GM18951 (cell line): ENCODE results near the gene TLCD3B.
A peak's percentile ranks its signal among the peaks of the same experiment; 100 is the strongest.

Source experiments
- POLR2A ChIP-seq: IDR thresholded peaks from 4 replicates; pipeline ENCODE4 v1.6.1; 2011; ENCODE audit warnings: mild to moderate bottlenecking; ENCODE audit not compliant: insufficient read length, insufficient read depth; ENCODE audit errors: extremely low read depth
- in situ Hi-C: fragments of 300-500 bp; cut with MboI; formaldehyde crosslinking; loops from one replicate; pipeline ENCODE4 v1.12.0; 2022; ENCODE audit warnings: low sequenced_read_pairs, mixed read lengths, inconsistent platforms; ENCODE audit not compliant: unreplicated experiment

TLCD3B gene

DNA sequence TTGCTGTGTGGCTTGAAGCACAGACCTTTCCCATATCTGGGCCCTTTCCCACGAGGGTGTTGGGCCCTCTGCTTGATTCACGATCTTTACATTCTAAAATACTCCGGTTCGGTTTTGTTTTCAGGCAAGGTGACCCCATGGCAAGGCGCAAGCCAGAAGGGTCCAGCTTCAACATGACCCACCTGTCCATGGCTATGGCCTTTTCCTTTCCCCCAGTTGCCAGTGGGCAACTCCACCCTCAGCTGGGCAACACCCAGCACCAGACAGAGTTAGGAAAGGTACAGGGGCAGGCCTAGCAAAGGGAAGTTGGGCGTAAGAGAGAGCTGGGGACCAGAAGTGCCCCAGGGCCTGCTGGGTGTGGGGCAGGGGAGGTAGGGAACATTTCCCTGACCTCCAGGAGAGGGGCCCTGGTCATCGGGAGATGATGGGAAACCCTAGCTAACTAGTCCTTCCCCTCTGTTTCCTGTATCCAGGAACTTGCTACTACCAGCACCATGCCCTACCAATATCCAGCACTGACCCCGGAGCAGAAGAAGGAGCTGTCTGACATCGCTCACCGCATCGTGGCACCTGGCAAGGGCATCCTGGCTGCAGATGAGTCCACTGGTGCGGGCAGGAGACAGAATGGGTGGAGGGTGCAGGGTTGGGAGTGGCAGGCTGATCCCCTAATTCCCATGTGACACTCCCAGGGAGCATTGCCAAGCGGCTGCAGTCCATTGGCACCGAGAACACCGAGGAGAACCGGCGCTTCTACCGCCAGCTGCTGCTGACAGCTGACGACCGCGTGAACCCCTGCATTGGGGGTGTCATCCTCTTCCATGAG lies 35.9 kb upstream of the TLCD3B start:
- in situ Hi-C loops, result no loop called here
- TF ChIP-seq POLR2A, result no peak

DNA sequence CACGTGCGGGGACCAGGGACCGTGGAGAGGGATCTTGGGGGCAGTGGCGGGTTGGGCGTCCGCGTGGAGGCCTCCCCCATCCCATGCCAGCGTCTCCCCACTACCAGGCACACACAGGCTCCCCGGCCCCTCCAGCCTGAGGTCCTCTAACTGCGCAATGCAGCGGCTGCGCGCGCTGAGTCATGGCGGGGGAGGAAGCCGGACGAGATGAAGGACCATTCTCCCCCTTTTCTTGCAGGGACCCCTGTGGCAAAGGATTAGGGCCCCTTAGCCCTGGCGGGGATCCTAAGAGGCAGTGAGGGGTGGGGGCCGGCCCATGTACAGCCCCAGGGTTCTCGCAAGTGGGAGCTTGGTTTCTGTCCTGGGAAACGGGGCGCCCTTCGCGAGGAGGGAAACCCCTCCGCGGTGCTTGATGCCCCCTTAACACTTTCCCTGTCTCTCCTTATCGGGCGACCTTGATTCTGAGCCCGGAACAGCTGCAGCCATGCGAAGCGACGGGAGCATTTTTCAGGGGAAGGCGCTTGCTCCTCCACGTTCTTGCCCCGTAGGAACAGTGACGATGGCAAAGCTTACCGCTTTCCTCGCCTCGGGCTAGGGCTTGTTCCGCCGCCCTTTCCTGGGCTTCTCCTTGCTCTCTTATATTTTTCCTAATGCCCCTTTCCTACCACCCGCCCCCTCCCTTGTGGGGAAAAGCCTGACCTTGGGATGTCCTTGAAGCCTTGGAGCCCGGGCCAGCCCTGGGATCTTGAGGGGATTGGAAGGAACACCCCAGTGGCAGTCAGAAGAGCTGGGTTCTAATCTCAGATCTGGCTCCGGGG lies 35.1 kb upstream of the TLCD3B start:
- in situ Hi-C loops, result no loop called here
- TF ChIP-seq POLR2A, result no peak

DNA sequence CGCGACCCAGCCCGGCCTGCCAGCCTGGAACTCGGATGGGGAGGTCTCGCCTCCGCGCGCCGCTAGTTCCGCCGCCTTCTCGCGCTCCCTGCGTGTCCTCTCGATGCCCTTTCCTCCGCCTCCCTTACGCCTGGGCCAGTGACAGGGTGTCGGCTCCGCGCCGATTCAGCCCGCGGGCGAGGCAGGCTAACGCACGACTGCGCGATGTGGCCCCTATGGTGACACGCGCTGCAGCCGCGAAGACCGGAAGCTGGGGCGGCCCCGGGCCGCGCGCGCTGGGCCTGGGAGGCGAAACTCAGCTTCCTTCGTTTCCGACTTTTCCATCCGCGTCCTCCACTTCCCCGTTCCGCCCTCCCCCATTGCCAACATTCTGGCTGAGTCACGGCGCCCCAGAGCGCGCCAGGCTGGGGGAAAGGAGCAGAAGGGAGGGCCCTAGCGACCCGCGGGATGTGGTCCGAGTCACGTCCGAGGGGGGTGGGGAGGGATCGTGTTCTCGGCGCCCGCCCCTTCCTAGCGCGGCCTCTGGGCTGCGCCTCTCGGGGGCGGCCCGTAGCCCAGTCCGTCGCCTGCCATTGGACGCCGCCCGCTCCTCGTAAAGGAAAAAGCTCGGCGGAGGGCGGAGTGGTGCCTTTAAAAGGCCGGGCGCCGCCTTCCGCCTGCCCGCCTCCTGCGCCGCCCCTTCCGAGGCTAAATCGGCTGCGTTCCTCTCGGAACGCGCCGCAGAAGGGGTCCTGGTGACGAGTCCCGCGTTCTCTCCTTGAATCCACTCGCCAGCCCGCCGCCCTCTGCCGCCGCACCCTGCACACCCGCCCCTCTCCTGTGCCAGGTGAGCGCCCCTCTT lies 34.3 kb upstream of the TLCD3B start, which contains the start of gene ALDOA:
ALDOA (plus strand) TSS at position 659 of the 841 bp plus-strand sequence. CDS start 1,138 bp downstream, outside the sequence.
- peak; percentile 86 for TF ChIP-seq POLR2A
- in situ Hi-C loops, result no loop called here

DNA sequence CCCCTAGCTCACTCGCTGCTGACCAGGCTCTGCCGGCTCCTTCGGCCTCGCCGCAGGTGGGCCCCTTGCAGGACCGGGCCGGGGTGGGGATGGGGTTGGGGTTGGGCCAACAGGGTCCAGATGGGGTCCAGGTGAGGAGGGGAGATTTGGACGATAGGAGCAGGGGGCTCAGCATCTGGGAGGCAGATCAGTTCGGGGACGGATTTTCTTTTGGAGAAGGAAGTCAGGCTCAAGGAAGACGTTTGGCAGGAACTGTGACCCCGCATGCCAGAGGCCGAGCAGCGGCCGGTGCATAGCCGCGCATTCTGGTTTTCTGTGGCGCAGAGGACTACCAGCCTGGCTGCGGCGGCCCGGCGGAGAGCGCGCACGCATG lies 33.6 kb upstream of the TLCD3B start:
- TF ChIP-seq POLR2A, result no peak
- in situ Hi-C loops, result no loop called here

DNA sequence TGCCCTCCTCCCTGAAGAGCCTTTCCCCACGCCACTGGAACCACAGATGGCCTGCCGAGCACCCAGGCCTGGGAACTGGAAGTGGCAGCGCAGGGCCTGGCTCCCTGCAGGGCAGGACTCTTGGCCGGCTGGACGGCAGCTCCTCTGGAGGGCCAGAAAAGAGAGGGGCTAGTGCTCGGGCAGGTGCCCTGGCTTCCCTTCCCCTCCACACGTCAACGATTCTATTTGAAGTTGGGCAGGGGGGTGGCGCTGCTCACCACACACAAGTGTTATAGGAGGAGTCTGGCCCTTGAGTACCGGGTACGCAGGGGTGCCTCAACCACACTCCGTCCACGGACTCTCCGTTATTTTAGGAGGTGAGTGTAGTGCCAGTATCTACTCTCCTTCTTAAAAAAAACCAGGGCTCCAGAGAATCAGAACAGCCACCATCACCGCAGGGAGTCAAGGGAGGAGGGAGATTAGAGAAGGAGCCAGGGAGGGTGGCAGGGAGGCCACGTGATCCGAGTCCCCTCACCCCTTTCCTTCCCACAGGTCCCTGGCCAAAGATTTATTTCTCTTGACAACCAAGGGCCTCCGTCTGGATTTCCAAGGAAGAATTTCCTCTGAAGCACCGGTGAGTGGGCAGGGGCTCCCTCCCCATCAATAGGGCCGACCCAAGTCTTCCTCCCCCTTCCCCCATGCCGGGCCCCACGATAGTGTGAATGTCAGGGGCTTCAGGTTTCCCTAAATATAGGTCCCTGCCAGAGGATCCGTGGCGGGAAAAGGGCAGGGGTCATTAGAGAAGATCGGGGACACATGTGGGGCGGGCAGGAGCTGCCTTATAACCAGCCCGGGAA lies 33.0 kb upstream of the TLCD3B start:
- TF ChIP-seq POLR2A, result peak; percentile 73
- in situ Hi-C loops, result no loop called here

DNA sequence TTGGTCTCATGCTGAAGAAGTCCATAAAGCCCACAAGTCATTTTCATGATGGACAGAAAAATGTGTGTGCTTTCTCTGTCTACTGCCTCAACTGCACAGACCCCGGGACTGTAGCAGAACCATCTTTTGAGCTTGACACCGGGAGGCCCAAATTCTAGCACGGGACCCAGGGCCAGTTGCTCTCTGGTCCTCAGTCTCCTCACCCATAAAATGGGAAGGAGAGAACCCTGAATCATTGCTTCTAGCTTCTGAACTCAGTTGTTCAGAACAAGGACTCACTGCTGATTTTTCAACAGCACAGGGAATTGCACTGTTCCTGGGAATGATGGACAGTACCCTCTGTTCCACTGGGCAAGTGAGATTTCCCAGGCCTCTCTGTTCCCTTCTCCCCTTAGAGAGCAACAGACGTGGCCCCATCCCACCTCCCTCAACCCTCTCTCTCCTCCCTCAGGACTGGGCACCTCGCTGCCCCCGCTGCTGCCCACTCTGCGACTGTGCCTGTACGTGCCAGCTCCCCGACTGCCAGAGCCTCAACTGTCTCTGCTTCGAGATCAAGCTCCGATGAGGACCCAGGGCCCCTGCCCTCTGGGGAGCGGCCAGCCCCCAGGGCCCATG lies 32.3 kb upstream of the TLCD3B start:
- in situ Hi-C loops, result no loop called here
- no peak for TF ChIP-seq POLR2A

GRCh38 chr16:30060836-30061554 lies 29.9 kb upstream of the TLCD3B start:
- in situ Hi-C loops, result no loop called here

GRCh38 chr16:30060346-30060745 lies 29.3 kb upstream of the TLCD3B start:
- TF ChIP-seq POLR2A, result no peak
- in situ Hi-C loops, result no loop called here

More at GRCh38 chr16:30060836-30061554, 29.9 kb upstream of the TLCD3B start:
- TF ChIP-seq POLR2A, result no peak

DNA sequence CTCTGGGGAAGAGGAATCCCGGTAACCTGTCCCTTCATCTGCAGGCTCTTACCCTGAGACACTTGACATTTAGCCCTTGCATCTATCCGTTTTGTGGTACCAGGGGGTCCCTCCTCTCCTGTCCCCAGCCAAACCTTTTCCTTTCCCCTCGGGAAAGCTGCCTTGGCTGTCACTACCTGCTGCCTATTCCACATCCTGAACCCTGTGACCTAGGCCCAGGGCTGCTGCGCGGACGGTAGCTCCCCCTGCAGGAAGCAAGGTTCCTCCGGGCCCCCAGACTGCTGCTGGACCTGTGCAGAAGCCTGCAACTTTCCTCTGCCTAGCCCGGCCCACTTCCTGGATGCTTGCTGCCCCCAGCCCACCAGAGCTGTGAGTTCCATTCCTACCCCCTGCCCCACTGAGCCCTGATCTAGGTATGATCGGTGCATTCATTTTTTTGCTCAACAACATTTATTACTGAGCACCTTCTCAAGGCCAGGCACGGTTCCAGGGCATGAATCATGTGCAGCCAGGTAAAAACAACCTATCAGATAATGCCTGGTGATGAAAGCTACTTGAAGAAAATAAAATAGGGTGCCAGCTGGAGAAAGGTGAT lies 24.0 kb upstream of the TLCD3B start:
- no peak for TF ChIP-seq POLR2A
- in situ Hi-C loops, result no loop called here

DNA sequence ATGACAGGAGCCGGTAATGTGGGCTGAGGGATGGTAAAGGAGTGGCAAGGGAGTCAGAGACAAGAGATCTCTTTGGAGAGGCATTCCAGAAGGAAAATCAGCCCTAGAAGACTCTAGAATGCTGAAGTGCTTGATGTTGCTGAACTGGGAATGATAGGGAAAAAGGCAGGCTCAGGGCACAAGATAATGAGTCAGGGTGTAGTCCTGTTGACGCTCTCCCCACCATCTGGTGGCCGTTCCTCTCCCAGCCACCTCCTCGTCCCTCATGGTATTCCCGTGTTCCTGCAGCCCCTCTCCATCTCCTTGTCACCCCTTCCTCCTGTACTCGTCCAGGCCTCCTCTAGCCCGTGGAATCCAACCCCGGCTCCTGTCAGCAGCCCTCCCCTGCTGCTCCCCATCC lies 23.4 kb upstream of the TLCD3B start:
- in situ Hi-C loops, result no loop called here
- no peak for TF ChIP-seq POLR2A
